Stimulated activated CD8-positive, alpha-beta memory T cell treated with anti-CD3 and anti-CD28 coated beads, Interleukin-2, amount 100 ng/mL, for 48 hours (primary cell): Measurements from ENCODE around the gene TCOF1.

ENCODE experiments used
- DNase-seq, 2 donors: peaks; one replicate each; pipeline ENCODE4 v3.0.0-alpha.2; 2020; ENCODE audit warnings: low read depth in 2 of 2

The TCOF1 gene

GRCh38 chr5:150392680-150393079 lies 35.2 kb downstream of the TCOF1 start:
- DNase-seq = no peak

GRCh38 chr5:150393096-150393645 lies 35.7 kb downstream of the TCOF1 start:
- no peak for DNase-seq

GRCh38 chr5:150394131-150394530 lies 36.6 kb downstream of the TCOF1 start:
- DNase-seq = no peak

DNA sequence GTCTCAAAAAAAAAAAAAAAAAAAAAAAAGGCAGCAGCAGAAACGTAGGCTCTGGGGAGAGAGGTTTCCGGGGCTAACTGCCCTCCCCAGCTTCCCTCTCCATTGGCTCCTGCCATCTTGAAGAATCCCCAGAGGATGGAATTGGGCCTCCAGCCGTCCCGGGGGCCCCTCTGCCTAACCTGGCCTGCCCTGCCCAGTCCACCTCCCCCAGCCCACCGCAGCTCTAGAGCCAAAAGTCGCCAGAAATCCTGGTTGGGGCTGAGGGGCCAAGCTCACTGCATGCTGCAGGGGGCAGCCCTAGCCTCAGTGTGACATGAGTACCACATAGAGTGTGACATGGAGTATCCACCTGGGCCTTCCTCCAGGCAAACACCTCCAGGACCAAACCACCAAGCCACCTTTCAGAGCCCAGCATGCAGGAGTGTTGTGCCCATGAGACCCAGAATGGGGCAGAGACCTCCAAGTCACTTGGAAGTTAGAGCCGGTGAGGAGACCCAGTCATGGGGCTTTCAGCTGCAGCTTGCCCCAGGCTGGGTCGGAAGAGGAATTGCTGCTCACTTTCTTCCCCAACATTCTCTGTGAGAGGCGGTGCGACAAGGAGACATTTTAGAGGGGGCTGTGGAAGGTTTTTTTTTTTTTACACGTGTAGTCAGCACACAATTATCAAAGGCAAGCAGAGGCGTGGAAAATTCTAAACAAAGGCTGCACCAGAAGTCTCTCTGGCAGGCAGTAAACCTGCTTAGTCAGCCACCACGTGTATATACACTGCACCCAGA lies 37.6 kb downstream of the TCOF1 start:
- DNase-seq = no peak

- no peak for DNase-seq
These were observed 38.1 kb downstream of the TCOF1 start for GRCh38 chr5:150395688-150395975.

- DNase-seq = no peak
These were observed 38.8 kb downstream of the TCOF1 start for GRCh38 chr5:150396267-150396666.

GRCh38 chr5:150397146-150397781 lies 39.8 kb downstream of the TCOF1 start:
- DNase-seq = no peak

DNA sequence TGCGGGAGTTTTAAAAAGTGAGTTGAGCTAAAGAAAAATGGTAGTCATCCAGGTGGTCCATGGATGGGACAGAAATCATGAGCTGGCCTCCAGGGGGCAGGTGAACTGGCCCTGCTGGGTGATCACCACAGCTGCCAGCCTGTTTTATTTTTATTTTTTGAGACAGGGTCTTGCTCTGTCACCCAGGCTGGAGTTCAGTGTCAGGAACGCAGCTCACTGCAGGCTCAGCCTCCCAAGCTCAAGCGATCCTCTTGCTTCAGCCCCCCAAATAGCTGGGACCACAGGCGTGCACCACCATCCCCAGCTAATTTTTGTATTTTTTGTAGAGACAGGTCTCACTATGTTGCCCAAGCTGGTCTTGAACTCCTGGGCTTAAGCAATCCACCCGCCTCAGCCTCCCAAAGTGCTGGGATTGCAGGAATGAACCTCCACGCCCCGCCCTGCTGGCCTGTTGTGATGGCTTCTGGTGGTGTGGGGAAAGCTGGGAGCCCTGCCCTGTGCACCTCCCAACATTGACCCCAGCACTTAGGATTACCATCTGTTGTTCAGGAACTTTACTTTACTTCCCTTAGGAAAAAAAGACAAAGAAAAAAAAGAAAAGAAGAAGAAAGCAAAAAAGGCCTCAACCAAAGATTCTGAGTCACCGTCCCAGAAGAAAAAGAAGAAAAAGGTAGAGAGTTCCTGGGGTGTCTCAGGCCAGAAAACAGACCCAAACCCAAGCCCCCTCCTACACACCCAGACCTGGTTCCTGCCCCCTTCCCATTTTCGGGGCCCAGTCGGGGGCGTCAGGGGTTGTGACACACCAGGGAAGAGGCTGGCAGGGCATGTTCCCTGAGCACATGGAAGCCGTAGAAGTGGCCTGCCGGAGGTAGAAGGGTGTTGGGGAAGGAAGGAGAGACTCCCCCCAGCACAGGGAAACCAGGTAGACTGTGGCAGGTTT lies 40.6 kb downstream of the TCOF1 start:
- no peak for DNase-seq

DNA sequence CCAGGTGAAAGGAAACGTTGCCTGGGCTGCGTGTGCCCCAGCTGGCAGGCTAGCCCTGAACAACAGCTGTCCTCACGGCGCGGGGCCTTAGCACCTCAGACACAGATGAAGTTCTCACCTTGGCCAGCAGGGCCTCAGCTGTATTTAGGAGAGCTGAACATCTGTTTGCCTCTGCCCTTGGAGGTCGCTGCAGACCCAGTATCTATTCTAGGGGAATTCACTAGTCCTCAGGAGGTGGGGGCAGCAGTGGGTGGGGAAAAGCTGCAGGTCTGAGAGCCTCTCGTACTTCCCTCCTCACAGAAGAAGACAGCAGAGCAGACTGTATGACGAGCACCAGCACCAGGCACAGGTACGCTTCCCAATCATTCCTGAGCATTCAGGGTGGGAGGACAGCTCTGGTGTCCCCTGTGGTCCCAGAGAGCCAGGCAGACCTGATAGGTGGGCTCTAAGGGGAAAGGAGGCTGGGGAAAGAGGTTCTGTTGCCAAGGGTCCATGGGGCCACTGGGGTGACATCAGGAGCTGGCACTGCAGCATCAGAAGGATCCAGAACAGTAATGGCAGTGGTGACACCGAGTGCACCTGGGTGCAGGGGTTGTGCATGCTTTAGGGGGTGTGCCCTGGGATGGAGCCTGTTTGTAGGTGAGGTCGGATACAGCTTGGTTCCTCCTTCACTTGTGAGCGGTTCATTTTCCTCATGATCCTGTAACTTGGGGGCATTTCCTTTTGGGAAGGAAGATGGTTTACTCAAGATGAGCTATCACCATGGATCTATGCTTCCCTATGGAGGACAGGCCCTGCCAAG lies 41.4 kb downstream of the TCOF1 start:
- DNase-seq = no peak

DNA sequence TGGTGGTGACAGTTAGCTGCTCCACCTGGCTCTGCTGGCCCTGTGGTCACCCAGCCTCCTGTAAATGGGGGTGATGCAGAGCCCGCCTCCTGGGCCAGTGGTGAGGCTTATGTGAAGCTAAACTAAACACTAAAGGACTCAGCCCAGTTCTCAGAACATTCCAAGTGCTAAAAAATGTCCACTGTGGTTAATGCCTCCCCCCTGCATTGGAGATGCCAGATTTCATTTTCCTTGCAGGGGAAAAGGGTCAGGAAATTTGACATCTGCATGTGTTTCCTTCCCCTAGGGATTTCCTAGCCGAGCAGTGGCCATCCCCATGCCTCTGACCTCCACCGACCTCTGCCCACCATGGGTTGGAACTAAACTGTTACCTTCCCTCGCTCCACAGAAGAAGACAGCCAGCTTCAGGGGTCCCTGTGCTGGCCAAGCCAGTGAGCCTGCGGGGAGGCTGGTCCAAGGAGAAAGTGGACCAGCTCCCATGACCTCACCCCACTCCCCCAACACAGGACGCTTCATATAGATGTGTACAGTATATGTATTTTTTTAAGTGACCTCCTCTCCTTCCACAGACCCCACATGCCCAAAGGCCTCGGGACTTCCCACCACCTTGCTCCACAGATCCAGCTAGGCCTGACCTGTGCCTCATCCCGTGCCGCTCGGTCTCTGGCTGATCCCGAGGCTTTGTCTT lies 42.2 kb downstream of the TCOF1 start:
- DNase-seq = no peak

GRCh38 chr5:150400316-150401075 lies 43.0 kb downstream of the TCOF1 start:
- no peak for DNase-seq

DNA sequence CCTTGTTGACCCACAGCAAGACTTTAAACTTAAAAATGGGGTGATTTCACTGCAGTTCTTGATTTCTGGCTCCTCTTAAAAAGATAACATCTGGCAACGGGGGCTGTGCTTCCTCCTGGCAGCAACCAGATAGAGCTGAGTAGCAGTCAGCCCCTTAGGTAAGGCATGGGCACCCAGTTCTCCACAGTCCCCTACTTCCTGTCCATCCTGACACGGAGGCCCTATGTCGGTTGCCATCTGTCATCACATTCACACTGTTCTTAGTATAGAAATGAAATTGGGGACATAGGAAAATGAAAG lies 43.5 kb downstream of the TCOF1 start:
- no peak for DNase-seq

- no peak for DNase-seq
These were observed 44.1 kb downstream of the TCOF1 start for GRCh38 chr5:150401376-150402228.

DNA sequence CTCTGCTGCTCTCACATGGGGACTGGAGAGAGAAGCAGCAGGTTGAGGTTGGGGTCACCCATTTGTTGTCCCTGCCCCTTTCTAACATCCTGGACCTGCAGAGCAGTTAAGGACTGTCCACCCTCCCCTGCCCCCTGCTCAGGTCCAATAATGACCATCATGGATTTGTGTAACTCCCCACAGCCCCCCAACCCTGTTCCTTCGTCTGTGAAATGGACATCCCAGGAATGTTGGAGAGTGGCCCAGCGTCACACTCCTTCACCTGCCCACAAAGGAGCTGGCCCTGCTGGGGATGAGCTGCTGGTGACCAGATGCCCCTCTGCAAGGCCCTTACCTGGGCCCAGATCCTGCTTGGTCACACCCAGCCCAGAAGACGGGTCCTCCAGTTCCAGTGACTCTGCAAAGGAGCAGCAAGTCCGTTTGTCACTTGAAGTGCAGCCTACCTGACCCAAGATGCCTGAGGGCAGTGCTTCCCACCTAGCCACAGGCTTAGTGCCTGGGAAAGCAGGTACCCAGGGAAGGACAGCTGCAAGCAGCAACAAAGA lies 44.8 kb downstream of the TCOF1 start:
- DNase-seq = no peak

DNA sequence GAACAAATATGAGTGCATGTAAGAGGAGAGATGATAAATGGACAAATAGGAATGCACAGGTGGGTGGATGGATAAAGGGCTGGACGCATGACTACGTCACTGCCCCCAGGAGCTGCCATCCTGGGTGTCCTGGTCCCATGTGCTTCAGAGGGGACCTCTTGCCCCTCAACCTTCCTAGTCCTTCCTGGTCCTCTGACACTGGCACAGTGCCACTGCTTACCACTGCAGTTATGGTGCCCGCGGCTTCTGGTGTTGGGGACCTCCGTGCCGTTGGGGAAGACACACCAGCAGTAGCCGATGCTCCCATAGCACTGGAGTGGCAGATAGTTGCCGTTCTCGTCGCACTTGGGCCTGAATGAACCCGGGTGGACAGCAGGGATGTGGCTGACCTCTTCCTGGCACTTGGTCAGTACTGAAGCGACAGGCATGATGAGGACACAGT lies 45.4 kb downstream of the TCOF1 start:
- DNase-seq = no peak

GRCh38 chr5:150404121-150404520 lies 46.6 kb downstream of the TCOF1 start:
- DNase-seq = no peak

DNA sequence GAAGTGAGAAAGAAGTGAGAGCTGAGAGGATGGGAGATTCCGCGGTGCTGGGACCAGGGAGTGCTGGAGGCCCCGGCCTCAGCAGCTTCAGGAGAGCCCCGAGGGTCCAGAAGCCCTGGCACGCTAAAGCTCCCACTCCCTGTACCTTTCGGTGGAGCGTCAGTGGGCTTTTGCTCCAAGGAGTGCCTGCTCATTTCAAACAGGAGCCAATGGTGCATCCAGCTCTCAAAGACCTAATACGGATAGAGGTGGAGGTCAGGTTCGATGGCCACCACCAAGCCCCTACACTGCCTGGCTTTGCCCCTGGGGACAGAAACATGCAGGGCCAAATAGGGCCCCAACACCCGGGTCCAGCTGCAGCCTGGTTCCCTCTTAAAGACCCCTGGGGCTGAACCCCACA lies 47.0 kb downstream of the TCOF1 start:
- DNase-seq = no peak

GRCh38 chr5:150404941-150405816 lies 47.7 kb downstream of the TCOF1 start:
- DNase-seq = no peak
